CD14-positive monocyte (primary cell): ENCODE data around the gene ZNF385C. TPM values are rescaled to one million over a fixed set of nuclear protein-coding genes. Genes with fewer than 3 reads are reported as not detected.
"Not testable (repeated sequence)": the region's sequence is repeated elsewhere in the genome, so short reads cannot be mapped to it uniquely, and the experiment has no call there.

Experiments
- DNase-seq, 3 donors: peaks; one replicate each; pipeline ENCODE4 v3.0.0-alpha.2; 2011 to 2022
- H2AFZ ChIP-seq: 2 replicates; pipeline ENCODE4 v1.6.0; 2012; ENCODE audit warnings: mild to moderate bottlenecking, low read depth, low read length, inconsistent platforms; ENCODE audit not compliant: insufficient read depth, poor library complexity, severe bottlenecking
- H3K27ac ChIP-seq, 2 donors: 1 replicate in 1 of 2; 2 replicates in 1 of 2; pipeline ENCODE4 v1.5.1; 2012 to 2013; ENCODE audit warnings: low read length in 2 of 2, control low read depth in 1 of 2, inconsistent platforms in 1 of 2, low read depth in 1 of 2, mild to moderate bottlenecking in 1 of 2
- H3K27me3 ChIP-seq, 2 donors: one replicate each; pipeline versions ENCODE4 v1.6.0 to v1.6.1; 2011 to 2013; ENCODE audit warnings: low read length in 2 of 2; ENCODE audit not compliant: control insufficient read depth in 2 of 2, insufficient read depth in 2 of 2
- H3K36me3 ChIP-seq, 2 donors: replicated peaks in 1 of 2; 1 replicate in 1 of 2; 2 replicates in 1 of 2; pipeline versions ENCODE4 v1.5.1 to v1.6.1; 2012 to 2013; ENCODE audit warnings: low read length in 2 of 2, control low read depth in 1 of 2, inconsistent platforms in 1 of 2, mild to moderate bottlenecking in 1 of 2; ENCODE audit not compliant: insufficient read depth in 2 of 2, control insufficient read depth in 1 of 2
- H3K4me1 ChIP-seq, 2 donors: 1 replicate in 1 of 2; 2 replicates in 1 of 2; pipeline versions ENCODE4 v1.5.1 to v1.6.1; 2012 to 2013; ENCODE audit warnings: low read length in 2 of 2, control low read depth in 1 of 2, inconsistent platforms in 1 of 2, mild to moderate bottlenecking in 1 of 2, moderate library complexity in 1 of 2; ENCODE audit not compliant: insufficient read depth in 2 of 2, control insufficient read depth in 1 of 2
- H3K4me2 ChIP-seq: replicated peaks from 2 replicates; pipeline ENCODE3; 2012; ENCODE audit warnings: low read length, moderate library complexity, mild to moderate bottlenecking; ENCODE audit not compliant: poor library complexity, severe bottlenecking; ENCODE audit errors: extremely low read depth
- H3K4me3 ChIP-seq, 3 experiments: fragments of 200-600 bp in 1 of 3; sonication (generic) in 1 of 3; replicated peaks in 1 of 3; 1 replicate in 2 of 3; 2 replicates in 1 of 3; pipeline ENCODE4 v1.5.1; 2011 to 2013; ENCODE audit warnings: low read length in 3 of 3, mild to moderate bottlenecking in 3 of 3, control low read depth in 2 of 3, low read depth in 2 of 3, inconsistent platforms in 1 of 3, moderate library complexity in 1 of 3
- H3K79me2 ChIP-seq: 2 replicates; pipeline ENCODE4 v1.6.0; 2012; ENCODE audit warnings: mild to moderate bottlenecking, control low read depth, inconsistent platforms, low read length, moderate library complexity; ENCODE audit not compliant: insufficient read depth
- H3K9ac ChIP-seq: 2 replicates; pipeline ENCODE4 v1.6.0; 2017; ENCODE audit warnings: low read length, mild to moderate bottlenecking; ENCODE audit not compliant: insufficient read depth, poor library complexity, severe bottlenecking
- H3K9me3 ChIP-seq, 2 donors: replicated peaks in 1 of 2; 1 replicate in 1 of 2; 2 replicates in 1 of 2; pipeline versions ENCODE4 v1.5.1 to v1.6.1; 2012 to 2013; ENCODE audit warnings: low read length in 2 of 2, control low read depth in 1 of 2; ENCODE audit not compliant: control insufficient read depth in 1 of 2, insufficient read depth in 1 of 2
- H4K20me1 ChIP-seq: 2 replicates; pipeline ENCODE4 v1.6.0; 2012; ENCODE audit warnings: mild to moderate bottlenecking, low read length, control low read depth, moderate library complexity; ENCODE audit not compliant: insufficient read depth
- H3K27ac Mint-ChIP-seq, 7 donors: one replicate each; pipeline ENCODE4 v1.8.0; 2020; ENCODE audit warnings: mild to moderate bottlenecking in 7 of 7, mixed read lengths in 7 of 7, moderate library complexity in 6 of 7, inconsistent platforms in 2 of 7
- H3K27me3 Mint-ChIP-seq, 3 donors: one replicate each; pipeline ENCODE4 v1.8.0; 2021 to 2022; ENCODE audit warnings: low read depth in 3 of 3, mild to moderate bottlenecking in 3 of 3, mixed read lengths in 3 of 3, moderate library complexity in 3 of 3, inconsistent platforms in 1 of 3
- H3K36me3 Mint-ChIP-seq, 2 donors: one replicate each; pipeline ENCODE4 v1.8.0; 2020; ENCODE audit warnings: mixed read lengths in 2 of 2, inconsistent platforms in 1 of 2, mild to moderate bottlenecking in 1 of 2
- H3K4me1 Mint-ChIP-seq: one replicate; pipeline ENCODE4 v1.8.0; 2020; ENCODE audit warnings: mild to moderate bottlenecking, mixed read lengths
- H3K4me3 Mint-ChIP-seq, 2 donors: one replicate each; pipeline ENCODE4 v1.8.0; 2020; ENCODE audit warnings: mild to moderate bottlenecking in 2 of 2, mixed read lengths in 2 of 2, moderate library complexity in 1 of 2
- H3K9me3 Mint-ChIP-seq, 7 donors: one replicate each; pipeline ENCODE4 v1.8.0; 2020 to 2022; ENCODE audit warnings: mixed read lengths in 7 of 7, mild to moderate bottlenecking in 6 of 7, moderate library complexity in 6 of 7, inconsistent platforms in 2 of 7
- CTCF ChIP-seq: fragments of 200-600 bp; IDR thresholded peaks from one replicate; pipeline ENCODE4 v1.8.0; 2022; ENCODE audit warnings: antibody characterized with exemption, mild to moderate bottlenecking
- WGBS: methylation state at CpG from one replicate; pipeline ENCODE4 v1.1.5; 2013; ENCODE audit warnings: missing lambda C conversion rate; ENCODE audit not compliant: insufficient coverage; 5-methylcytosine and 5-hydroxymethylcytosine counted together
- intact Hi-C, 2 donors: fragments of 100-400 bp; cut with micrococcal nuclease; formaldehyde crosslinking; loops; one replicate each; pipeline versions ENCODE4 v1.15.0 to v1.15.1; 2023
- polyA plus RNA-seq, 3 donors: library from polyadenylated mRNA; depleted of rRNA in 1 of 3; unstranded in 2 of 3; stranded (reverse) in 1 of 3; fragments of 300-500 nt in 2 of 3; fragments of >200 nt in 1 of 3; fragmentation: Illumina TruSeq in 2 of 3; gene quantifications; 1 replicate in 2 of 3; 2 replicates in 1 of 3; pipeline ENCODE4 v1.2.3, GENCODE V29; 2012 to 2021

Gene ZNF385C
- polyA plus RNA-seq, 3 donors = 0.09 to 0.55 TPM; not detected in 1

DNA sequence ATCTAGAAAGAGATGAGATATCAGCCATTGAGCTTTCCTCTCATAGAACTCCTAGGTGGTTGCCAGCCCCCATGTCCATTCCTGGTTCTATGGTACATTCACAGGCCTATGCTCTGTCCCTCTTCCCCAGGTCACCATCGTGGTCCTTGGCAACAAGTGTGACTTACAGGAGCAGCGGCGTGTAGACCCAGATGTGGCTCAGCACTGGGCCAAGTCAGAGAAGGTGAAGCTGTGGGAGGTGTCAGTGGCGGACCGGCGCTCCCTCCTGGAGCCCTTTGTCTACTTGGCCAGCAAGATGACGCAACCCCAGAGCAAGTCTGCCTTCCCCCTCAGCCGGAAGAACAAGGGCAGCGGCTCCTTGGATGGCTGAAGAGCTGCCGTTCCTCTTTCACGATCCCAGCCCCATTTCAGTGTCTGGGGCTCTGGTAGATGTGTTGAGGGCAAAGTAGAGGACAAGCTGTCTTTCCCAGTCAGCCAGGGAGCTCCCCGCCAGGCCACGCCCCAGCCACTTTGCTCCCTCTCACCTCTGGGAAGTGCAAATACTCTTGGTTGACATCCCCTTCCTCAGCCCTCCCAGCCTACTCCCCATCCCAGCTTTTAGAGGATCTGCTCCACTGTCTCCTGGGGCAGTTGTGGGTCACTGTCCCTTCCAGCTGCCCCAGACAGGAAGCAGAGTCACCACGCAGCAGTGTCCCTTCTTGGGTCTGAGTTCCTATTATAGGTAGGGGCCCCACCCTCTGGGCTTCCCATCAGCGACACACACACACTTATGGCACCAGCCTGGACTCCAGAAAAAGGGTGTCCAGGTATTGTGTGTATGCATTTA, 74.5 kb downstream of the ZNF385C start:
- H3K9me3 ChIP-seq = no peaks in the 10 kb centered on the region
- intact Hi-C loops = loop anchor here in 1 of 2 donors (2.0 to 10.0 kb wide), 2 partner anchors 93 to 161 kb away; partner anchors contain the start of genes HCRT and KCNH4
- H3K4me2 ChIP-seq = peak overlapping the region; percentile 50
- H3K4me3 ChIP-seq = peak overlapping the region in 2 of 3 experiments; percentile 6 to 62
- H3K79me2 ChIP-seq = peaks cover 42% of the 10 kb centered on the region
- Mint-ChIP-seq H3K9me3 (peaks cover 0 to 3% (median 0%) of the 10 kb centered on the region in 7 donors), H3K27ac (peak overlapping the region; percentile 93 to 99 (median 98)), H3K4me1 (peaks cover 79% of the 10 kb centered on the region), H3K27me3 (peaks cover 0 to 4% (median 2%) of the 10 kb centered on the region in 3 donors), H3K4me3 (peak overlapping the region; percentile 65 to 82), H3K36me3 (peaks cover 27 to 36% of the 10 kb centered on the region in 2 donors)
- H3K27ac ChIP-seq = peak overlapping the region; percentile 89 to 96
- WGBS = 14% methylated on average over 9 of the region's 15 CpGs
- no peaks in the 10 kb centered on the region for H4K20me1 ChIP-seq
- peaks cover 12 to 21% of the 10 kb centered on the region in 2 donors for H3K36me3 ChIP-seq
- peak overlapping the region; percentile 63 for H3K9ac ChIP-seq
- no peak for TF ChIP-seq CTCF
- peaks cover 75 to 90% of the 10 kb centered on the region in 2 donors for H3K4me1 ChIP-seq
- H2AFZ ChIP-seq = peak overlapping the region; percentile 63
- peak; percentile 87 to 90 (median 89) for DNase-seq
- no peaks in the 10 kb centered on the region for H3K27me3 ChIP-seq

DNA sequence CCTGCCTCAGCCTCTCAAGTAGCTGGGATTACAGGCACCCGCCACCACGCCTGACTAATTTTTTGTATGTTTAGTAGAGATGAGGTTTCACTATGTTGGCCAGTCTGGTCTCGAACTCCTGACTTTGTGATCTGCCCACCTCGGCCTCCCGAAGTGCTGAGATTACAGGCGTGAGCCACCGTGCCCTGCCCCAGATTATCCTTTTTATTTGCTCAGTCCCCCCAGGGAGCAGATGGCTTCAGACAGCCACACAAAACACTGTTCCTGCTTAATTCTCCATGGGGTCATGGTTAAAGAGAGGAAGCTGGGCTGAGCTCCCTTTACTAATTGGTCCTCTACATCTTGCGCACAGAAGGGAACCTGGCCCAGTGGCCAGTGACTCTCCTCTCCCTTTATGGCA, 77.4 kb downstream of the ZNF385C start:
- Histone ChIP-seq H3K36me3 (peaks cover 12 to 21% of the 10 kb centered on the region in 2 donors), H3K4me2 (peak overlapping the region; percentile 89), H3K79me2 (peaks cover 68% of the 10 kb centered on the region), H3K4me3 (peak overlapping the region; percentile 90 to 98 (median 97)), H3K9ac (peak overlapping the region; percentile 88), H3K4me1 (peaks cover 74 to 82% of the 10 kb centered on the region in 2 donors), H3K27ac (peak overlapping the region; percentile 7 to 90)
- H3K27me3 Mint-ChIP-seq, H3K9me3 Mint-ChIP-seq, H4K20me1 ChIP-seq, H3K27me3 ChIP-seq, H3K9me3 ChIP-seq, DNase-seq, H2AFZ ChIP-seq: not testable (repeated sequence)
- Mint-ChIP-seq H3K27ac (peak overlapping the region; percentile 85 to 96 (median 90)), H3K4me1 (peaks cover 71% of the 10 kb centered on the region), H3K36me3 (peaks cover 24 to 34% of the 10 kb centered on the region in 2 donors), H3K4me3 (peak overlapping the region; percentile 87 to 90)
- WGBS = no CpG with 5 or more reads among the region's 8 CpGs
- intact Hi-C loops = loop anchor here in 1 of 2 donors (10.0 kb wide), 1 partner anchor 164 kb away; the partner anchor contains the start of genes HCRT and KCNH4
